Activated T-cell treated with anti-CD3 and anti-CD28 coated beads, Interleukin-2, amount 50 U/mL, for 48 hours (primary cell): Measurements from ENCODE around the gene KIF20A.
"Not testable (repeated sequence)": the region's sequence is repeated elsewhere in the genome, so short reads cannot be mapped to it uniquely, and the experiment has no call there.

ENCODE experiments used
- DNase-seq, 2 experiments: peaks; one replicate each; pipeline ENCODE4 v3.0.0-alpha.2; 2020

The KIF20A gene

DNA sequence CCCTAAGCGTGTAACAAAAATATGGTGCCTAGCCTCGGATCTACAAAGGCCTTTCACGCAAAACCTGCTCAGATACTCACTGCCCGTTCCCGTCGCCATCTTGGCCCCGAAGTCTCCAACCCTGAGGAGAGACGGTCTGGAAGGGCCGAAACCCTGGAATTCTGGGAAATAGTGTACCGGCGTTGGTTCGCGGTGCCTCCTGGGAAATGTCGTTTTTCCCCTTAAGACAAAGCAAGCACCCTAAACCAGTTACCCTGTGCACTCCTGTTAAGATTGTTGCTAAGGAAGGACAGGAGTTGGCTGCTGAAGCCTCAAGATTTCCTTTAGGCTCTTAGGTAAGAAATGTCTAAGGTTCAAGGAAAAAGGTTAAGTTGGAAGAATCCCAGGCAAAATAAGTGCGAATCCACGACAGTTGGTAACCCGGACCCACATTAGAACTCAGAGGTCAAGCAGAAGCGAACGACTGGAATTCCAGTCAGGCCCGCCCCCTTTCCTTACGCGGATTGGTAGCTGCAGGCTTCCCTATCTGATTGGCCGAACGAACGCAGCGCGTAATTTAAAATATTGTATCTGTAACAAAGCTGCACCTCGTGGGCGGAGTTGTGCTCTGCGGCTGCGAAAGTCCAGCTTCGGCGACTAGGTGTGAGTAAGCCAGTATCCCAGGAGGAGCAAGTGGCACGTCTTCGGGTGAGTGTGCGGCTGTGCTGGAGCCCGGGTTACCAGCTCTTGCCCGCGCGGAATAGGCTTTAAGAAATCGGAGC lies at the start of gene KIF20A, which contains the start of gene BRD8:
Gene KIF20A (plus strand): TSS at position 597 of the 761 bp plus-strand sequence. CDS start 569 bp downstream, outside the sequence.
Gene BRD8 (minus strand): TSS at position 115 of the 761 bp plus-strand sequence. CDS start 16 bp downstream, at position 99.
- peak; percentile 92 to 93 for DNase-seq

GRCh38 chr5:138129347-138129746 lies 49.6 kb upstream of the KIF20A start:
- no peak for DNase-seq

DNA sequence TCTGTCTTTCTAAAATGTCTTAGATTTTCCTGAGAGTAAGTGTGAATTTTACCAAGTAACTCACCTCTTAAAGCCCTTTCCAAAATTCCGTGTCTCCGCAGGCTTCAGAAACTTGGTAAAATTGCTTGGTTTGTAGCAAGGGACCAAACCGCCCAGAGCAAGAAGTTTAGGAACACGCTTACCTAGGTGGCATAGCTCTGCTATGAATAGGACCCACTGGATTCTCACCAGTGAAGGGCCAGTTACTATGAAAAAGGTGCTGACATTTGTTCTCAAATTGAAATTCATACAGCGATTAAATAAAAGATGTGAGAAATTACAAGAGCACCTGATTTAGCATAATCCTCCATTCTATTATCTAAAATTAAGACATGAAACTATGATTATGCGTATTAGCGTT lies 46.4 kb upstream of the KIF20A start:
- no peak for DNase-seq

- DNase-seq = peak in 1 of 2 experiments; percentile 25
Measured at GRCh38 chr5:138138949-138139780, 39.7 kb upstream of the KIF20A start, which contains the start of gene NME5. Gene NME5 (minus strand): TSS chr5:138139428. CDS start chr5:138138780, 648 bp downstream.

DNA sequence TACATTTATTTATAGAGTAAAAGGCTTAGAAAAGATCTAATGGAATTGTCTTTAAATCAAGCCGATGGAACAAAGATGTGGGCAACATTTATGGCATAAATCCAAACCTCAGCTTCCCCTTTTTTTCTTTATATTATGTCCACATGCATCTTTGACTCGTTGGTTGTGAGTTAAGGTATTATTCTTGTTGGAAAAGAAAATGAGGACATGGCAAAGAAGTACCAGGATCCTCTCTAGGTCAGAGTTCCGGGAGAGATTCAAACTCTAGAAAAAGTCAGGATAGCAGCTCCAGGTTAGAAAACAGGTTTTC lies 39.2 kb upstream of the KIF20A start:
- DNase-seq = no peak

- no peak for DNase-seq
Measured at GRCh38 chr5:138140268-138140667, 38.6 kb upstream of the KIF20A start.

DNA sequence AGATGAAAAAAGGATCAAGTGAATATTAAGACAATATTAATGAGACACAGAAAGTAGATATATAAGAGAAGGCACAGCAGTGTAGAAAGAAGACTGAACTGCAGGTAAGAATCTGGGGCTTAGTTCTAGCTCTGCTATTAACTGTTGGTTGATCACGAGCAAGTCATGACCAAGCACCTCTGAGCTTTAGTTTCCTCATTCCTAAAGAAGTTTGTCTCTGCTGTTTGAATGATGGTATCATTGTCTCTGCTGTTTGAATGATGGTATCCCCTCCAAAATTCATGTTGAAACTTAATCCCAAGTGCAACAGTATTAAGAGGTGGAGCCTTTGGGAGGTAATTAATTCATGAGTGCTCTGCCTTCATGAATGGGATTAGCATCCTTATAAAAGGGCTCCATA lies 37.2 kb upstream of the KIF20A start:
- no peak for DNase-seq

DNA sequence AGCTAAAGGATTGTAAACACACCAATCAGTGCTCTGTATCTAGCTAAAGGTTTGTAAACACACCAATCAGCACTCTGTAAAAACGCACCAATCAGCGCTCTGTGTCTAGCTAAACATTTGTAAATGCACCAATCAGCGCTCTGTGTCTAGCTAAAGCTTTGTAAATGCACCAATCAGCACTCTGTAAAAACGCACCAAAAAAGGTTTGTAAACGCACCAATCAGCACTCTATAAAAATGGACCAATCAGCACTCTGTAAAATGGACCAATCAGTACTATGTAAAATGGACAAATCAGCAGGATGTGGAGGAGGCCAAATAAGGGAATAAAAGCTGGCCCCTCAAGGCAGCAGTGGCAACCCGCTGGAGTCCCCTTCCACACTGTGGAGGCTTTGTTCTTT lies 35.3 kb upstream of the KIF20A start:
- DNase-seq = not testable (repeated sequence)

DNA sequence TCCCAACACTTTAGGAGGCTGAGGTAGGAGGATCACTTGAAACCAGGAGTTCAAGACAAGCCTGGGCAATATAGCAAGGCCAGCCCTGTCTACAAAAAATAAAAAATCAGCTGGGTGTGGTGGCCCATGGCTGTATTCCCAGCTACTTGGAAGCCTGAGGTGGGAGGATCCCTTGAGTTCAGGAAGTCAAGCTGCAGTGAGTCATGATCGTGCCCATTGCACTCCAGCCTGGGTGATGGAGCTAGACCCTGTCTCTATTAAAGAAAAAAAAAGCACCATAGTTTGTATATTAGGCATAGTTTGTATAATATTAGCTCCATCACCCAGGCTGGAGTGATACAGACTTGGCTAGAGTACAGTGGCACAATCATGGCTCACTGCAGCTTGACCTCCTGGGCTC lies 30.1 kb upstream of the KIF20A start:
- no peak for DNase-seq

- DNase-seq = no peak
Measured at GRCh38 chr5:138149530-138149929, 29.4 kb upstream of the KIF20A start.

GRCh38 chr5:138155977-138156376 lies 22.9 kb upstream of the KIF20A start:
- not testable (repeated sequence) for DNase-seq

DNA sequence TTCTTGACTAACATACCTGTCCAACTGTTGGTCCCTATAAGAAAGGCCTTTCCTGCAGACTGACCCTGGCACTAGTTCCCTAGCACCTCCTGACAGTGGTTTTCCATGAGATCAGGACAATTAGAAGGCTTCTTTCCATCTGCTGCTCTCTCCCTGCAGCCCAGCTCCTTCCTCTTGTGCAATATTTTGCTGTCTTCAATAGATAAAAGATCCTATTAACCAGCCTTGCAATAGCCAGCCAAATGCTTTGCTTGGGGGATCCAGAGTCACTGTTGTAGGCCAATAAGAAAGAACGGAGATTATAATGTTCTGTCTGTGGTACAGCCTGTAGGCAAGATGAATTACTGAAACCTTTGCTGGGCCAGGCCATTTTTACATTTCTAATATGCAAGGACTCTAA lies 21.3 kb upstream of the KIF20A start:
- no peak for DNase-seq

GRCh38 chr5:138159666-138160065 lies 19.2 kb upstream of the KIF20A start:
- no peak for DNase-seq

DNA sequence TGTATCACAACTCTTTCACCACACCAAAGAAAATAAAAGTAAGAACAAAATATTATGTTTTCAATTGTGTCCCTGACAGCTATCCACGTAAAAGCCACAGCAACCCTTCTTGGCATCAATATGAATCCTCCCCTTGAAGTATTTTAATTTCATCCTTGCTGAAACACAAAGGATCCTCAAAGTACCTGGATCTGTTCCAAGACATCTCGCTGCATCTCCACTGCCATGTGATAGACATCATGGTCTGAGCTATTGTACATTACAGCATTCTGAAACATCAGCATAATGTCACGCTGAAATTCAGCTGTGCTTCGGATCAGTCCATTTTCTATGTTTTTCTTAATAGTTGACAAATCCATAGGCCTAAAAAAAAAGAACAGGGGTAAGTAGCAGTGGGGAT lies 18.2 kb upstream of the KIF20A start:
- DNase-seq = no peak

GRCh38 chr5:138163721-138164120 lies 15.2 kb upstream of the KIF20A start:
- DNase-seq = no peak

DNA sequence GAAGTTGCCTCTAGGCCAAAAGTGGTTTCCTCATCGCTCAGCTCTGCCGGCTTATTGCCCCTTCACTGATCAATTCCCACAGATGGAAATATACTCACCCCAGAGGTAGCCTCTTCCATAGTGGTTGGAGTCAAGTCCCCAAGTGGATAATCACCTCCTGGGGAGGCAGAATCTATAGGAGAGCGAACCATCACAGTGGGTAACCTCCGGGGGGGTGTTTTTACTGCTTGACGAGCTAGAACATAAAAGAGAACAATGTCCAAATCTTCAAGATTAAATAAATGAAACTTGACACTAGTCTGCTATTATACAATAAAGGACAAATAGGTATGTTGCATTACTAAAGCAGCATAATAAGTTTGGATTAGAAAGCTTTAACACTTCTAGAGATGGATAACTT lies 9.8 kb upstream of the KIF20A start:
- no peak for DNase-seq

- no peak for DNase-seq
Measured at GRCh38 chr5:138170299-138170698, 8.6 kb upstream of the KIF20A start.

GRCh38 chr5:138177941-138178515 lies 884 bp upstream of the KIF20A start:
- peak; percentile 31 to 43 for DNase-seq

DNA sequence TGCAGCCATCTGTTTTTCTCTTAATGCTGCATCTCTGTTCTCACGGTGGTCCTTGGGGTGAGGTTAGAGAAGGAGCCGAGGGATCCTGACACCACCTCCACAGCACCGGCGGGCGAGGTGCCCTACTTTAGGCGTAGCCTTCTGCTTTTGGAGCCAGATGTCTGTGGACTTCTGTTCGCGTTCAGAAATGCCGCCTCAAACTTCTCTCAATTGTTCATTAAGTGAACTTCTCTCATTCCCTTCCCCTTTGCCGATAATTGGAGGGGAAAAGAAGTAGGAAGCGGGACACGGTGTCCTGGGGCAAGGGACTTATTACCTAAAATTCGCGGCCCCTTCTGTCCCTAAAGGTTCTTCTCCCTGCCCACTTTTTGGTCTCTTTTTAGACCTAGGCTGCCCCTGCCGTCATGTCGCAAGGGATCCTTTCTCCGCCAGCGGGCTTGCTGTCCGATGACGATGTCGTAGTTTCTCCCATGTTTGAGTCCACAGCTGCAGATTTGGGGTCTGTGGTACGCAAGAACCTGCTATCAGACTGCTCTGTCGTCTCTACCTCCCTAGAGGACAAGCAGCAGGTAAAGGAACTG lies 455 bp downstream of the KIF20A start:
- DNase-seq = peak; percentile 38 to 47

DNA sequence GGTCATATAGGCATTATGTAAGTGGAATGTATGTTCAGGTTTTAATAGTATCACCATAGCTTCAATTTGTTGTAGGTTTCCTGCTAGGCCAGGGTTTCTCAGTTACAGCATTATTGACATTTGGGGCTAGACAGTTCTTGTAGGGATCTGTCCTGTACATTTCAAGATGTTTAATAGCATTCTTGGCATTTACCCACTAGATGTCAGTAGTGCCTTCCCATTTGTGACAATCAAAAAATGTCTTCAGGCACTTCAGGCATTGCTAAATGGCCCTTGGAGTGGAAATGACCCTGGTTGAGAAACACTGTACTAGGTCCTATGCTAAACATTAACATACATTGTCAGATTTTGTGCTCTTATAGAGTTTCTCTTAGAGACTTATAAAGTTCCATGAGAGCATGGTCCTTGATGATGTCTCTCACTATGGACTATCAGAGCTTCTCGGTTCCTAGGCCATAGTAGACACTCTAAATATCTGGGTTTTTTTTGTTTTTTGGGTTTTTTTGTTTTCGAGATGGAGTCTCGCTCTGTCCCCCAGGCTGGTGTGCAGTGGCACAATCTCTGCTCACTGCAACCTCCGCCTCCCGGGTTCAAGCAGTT lies 1.4 kb downstream of the KIF20A start:
- no peak for DNase-seq

DNA sequence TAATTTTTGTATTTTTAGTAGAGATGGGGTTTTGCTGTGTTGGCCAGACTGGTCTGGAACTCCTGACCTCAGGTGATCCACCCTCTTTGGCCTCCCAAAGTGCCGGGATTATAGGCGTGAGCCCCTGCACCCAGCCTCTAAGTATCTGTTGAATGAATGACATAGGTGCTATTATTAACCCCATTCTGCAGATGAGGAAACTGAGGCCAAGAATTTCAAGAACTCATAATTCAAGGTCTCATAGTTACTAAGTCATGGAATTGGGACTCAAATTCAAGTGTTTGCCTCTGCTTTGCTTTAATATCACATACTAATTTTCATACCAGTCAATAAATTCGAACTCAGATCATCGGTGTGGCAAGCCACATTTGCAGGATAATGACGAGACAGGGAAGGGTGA lies 1.9 kb downstream of the KIF20A start:
- DNase-seq = no peak

- DNase-seq = no peak
Measured at GRCh38 chr5:138182808-138183207, 3.9 kb downstream of the KIF20A start.

DNA sequence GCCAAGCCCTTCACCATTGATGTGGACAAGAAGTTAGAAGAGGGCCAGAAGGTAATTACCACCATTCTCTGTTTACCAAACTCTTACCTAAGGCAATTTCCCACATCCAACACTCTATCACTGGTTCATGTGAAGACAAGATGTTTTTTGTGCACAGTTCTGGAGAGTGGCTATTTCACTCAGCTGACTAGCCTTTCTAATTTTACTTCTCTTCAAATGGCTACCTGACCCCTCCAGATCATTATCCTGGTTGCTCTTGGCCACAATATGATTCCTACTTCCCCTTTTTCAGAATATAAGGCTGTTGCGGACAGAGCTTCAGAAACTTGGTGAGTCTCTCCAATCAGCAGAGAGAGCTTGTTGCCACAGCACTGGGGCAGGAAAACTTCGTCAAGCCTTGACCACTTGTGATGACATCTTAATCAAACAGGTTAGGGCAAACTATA lies 7.1 kb downstream of the KIF20A start:
- DNase-seq = no peak
